Esophagus squamous epithelium (tissue), 4 donors: ENCODE results near the gene NOL12.

Experiments
- POLR2A ChIP-seq, 4 donors: fragments of 450-650 bp; IDR thresholded peaks; one replicate each; pipeline ENCODE4 v1.6.1; 2017; ENCODE audit warnings: antibody characterized with exemption in 4 of 4, mild to moderate bottlenecking in 4 of 4, moderate library complexity in 3 of 4
- TF ChIP-seq, protein P1 (sequence below), 6 experiments: fragments of 450-650 bp in 4 of 6; fragments of 200-600 bp in 2 of 6; sonication (generic) in 2 of 6; IDR thresholded peaks; one replicate each; pipeline ENCODE4 v1.5.1; 2016 to 2019; ENCODE audit warnings: antibody characterized with exemption in 6 of 6, mild to moderate bottlenecking in 4 of 6, moderate library complexity in 4 of 6

DNA sequence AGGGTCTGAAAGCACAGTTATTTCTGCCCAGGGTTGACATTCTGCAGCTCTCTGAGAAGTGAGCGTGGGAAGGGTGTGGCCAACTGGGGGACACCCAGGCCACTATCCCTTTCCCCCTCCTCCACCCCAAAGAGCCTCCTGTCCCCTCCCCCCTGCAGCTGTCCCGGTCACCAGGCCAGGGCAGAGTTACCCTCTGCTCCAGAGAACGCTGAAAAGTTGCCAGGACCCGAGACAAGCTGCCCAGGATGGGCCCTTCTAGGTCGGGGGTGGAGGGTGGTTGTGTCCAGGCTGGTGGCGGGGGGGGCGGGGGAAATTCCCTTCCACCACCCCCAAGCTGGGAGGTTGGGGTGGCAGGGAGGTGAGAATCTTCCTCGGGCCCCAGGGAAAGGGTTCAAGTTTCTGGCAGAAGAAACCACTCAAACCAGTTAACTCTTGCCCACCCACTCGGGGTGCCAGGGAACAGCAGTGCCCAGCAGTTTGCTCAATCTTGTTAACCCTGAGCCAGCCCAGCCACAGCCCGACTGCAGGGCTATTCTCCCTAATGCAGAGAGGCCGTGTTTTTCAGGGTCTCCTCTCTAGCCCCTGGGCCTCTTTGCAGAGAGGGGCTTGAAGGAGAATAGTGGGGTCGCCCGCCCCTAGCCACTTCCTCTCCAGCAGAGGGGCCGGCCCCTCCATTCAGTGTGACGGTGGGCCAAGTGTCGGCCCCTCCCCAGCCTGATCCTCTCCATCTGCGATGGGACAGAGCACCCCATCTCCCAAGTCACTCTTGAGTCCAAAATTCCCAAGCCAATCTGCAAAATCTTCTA is 10.0 kb upstream of the NOL12 start:
- TF ChIP-seq, protein P1, sequence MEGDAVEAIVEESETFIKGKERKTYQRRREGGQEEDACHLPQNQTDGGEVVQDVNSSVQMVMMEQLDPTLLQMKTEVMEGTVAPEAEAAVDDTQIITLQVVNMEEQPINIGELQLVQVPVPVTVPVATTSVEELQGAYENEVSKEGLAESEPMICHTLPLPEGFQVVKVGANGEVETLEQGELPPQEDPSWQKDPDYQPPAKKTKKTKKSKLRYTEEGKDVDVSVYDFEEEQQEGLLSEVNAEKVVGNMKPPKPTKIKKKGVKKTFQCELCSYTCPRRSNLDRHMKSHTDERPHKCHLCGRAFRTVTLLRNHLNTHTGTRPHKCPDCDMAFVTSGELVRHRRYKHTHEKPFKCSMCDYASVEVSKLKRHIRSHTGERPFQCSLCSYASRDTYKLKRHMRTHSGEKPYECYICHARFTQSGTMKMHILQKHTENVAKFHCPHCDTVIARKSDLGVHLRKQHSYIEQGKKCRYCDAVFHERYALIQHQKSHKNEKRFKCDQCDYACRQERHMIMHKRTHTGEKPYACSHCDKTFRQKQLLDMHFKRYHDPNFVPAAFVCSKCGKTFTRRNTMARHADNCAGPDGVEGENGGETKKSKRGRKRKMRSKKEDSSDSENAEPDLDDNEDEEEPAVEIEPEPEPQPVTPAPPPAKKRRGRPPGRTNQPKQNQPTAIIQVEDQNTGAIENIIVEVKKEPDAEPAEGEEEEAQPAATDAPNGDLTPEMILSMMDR (IDR thresholded peaks at IDR 0.05): no peak
- TF ChIP-seq POLR2A (IDR thresholded peaks at IDR 0.05): no peak
